Adrenal gland (tissue), 12 donors: ENCODE data around the gene TOM1. TPM values are rescaled to one million over a fixed set of nuclear protein-coding genes. Genes with fewer than 3 reads are reported as not detected.

Source experiments
- DNase-seq, 7 donors: peaks; one replicate each; pipeline ENCODE4 v3.0.0-alpha.2; 2019 to 2020
- H3K27ac ChIP-seq, 5 donors: fragments of 200-600 bp; sonication (generic) in 4 of 5; 1 replicate in 3 of 5; 2 replicates in 2 of 5; pipeline versions ENCODE4 v1.5.1 to v1.8.0; 2016 to 2020; ENCODE audit warnings: mild to moderate bottlenecking in 1 of 5
- H3K27me3 ChIP-seq: fragments of 200-600 bp; 2 replicates; pipeline ENCODE4 v1.8.0; 2021
- H3K36me3 ChIP-seq, 2 donors: fragments of 200-600 bp; replicated peaks in 1 of 2; 1 replicate in 1 of 2; 2 replicates in 1 of 2; pipeline versions ENCODE4 v1.5.1 to v1.8.0; 2018 to 2022
- H3K4me1 ChIP-seq, 2 donors: fragments of 200-600 bp; replicated peaks in 1 of 2; 1 replicate in 1 of 2; 2 replicates in 1 of 2; pipeline versions ENCODE4 v1.5.1 to v1.8.0; 2018 to 2021
- H3K4me3 ChIP-seq, 4 donors: fragments of 200-600 bp; sonication (generic) in 3 of 4; one replicate each; pipeline ENCODE4 v1.5.1; 2016 to 2018
- H3K9me3 ChIP-seq, 3 donors: fragments of 200-600 bp; sonication (generic) in 1 of 3; replicated peaks in 1 of 3; 1 replicate in 2 of 3; 2 replicates in 1 of 3; pipeline versions ENCODE4 v1.5.1 to v1.8.0; 2016 to 2021
- CTCF ChIP-seq, 6 experiments: fragments of 450-650 bp in 4 of 6; fragments of 200-600 bp in 2 of 6; sonication (generic) in 1 of 6; IDR thresholded peaks; 1 replicate in 5 of 6; 2 replicates in 1 of 6; pipeline versions ENCODE4 v1.5.1 to v1.8.0; 2016 to 2021; ENCODE audit warnings: antibody characterized with exemption in 6 of 6, mild to moderate bottlenecking in 2 of 6, moderate library complexity in 1 of 6
- POLR2A ChIP-seq, 2 donors: fragments of 450-650 bp; IDR thresholded peaks; one replicate each; pipeline ENCODE4 v1.6.1; 2017; ENCODE audit warnings: antibody characterized with exemption in 2 of 2, mild to moderate bottlenecking in 2 of 2, moderate library complexity in 1 of 2
- WGBS, 4 donors: extraction: QIAGEN DNeasy Blood & Tissue Kit in 2 of 4; methylation state at CpG; one replicate each; pipeline versions ENCODE4 v1.1.5 to v1.1.7; 2013 to 2017; 5-methylcytosine and 5-hydroxymethylcytosine counted together
- intact Hi-C, 2 donors: fragments of 100-400 bp; cut with DNase I; formaldehyde crosslinking; loops; one replicate each; pipeline versions ENCODE4 v1.14.1 to v1.15.0; 2022 to 2023
- polyA plus RNA-seq, 3 donors: library from polyadenylated mRNA; stranded (reverse); fragments of 200-250 nt in 2 of 3; fragments of 350-450 nt in 1 of 3; fragmentation: Illumina TruSeq in 1 of 3; extraction: RNeasy Lipid Tissue Mini Kit (QIAGEN cat#74804) in 1 of 3; gene quantifications; one replicate each; pipeline ENCODE4 v1.2.3, GENCODE V29; 2013 to 2014
- total RNA-seq, 9 donors: library from RNA; depleted of rRNA in 4 of 9; stranded (reverse); fragments of >200 nt in 4 of 9; fragments of 120-200 nt in 1 of 9; fragmentation: NEBNext Ultra II Directional in 1 of 9; extraction: Animal tissue kit (Norgen Biotek cat#: 25700) in 1 of 9; gene quantifications; one replicate each; pipeline versions ENCODE4 v1.1.0 to v1.2.4, GENCODE V29; 2013 to 2023
- donor health status: healthy with polysubstance abuse.
- donor health status: Bipolar disorder and iron deficiency.
- donor health status: DM: yes; HTN: yes; CAD: no.
- donor health status: DM: no; HTN: no; CAD: no.
- donor health status: DM: no; HTN: no; CAD: no.
- donor health status: DM: yes; HTN: yes; CAD: no.

The TOM1 gene
- total and polyA plus RNA-seq, 12 donors = 57.5 to 188 (median 106) TPM

GRCh38 chr22:35380537-35381423 is 81.1 kb downstream of the TOM1 start, which contains the start of gene HMOX1:
Gene HMOX1, plus strand, starts transcription at chr22:35381096. Its CDS starts 78 bp downstream, at chr22:35381174.
- DNase-seq = peak; percentile 89 to 97 (median 95)
- TF ChIP-seq CTCF (IDR thresholded peaks at IDR 0.05) (no peak), POLR2A (IDR thresholded peaks at IDR 0.05) (peak; percentile 87 to 89)
- 3 to 8% (median 5%) methylated on average over 4 to 47 of the region's 47 CpGs for WGBS, 4 donors
- Histone ChIP-seq H3K27me3 (no peaks in the 10 kb centered on the region), H3K36me3 (peaks cover 0 to 20% of the 10 kb centered on the region in 2 donors), H3K4me3 (peak within 1 kb of the TSS in 3 of 4 donors; percentile 58 to 68 (median 60)), H3K27ac (peak within 1 kb of the TSS in 4 of 5 donors; percentile 6 to 85 (median 66)), H3K4me1 (peaks cover 32 to 40% of the 10 kb centered on the region in 2 donors), H3K9me3 (no peaks in the 10 kb centered on the region)
- intact Hi-C loops = no loop called here

GRCh38 chr22:35381424-35382009 is 81.8 kb downstream of the TOM1 start:
- Histone ChIP-seq H3K36me3 (peaks cover 0 to 27% of the 10 kb centered on the region in 2 donors), H3K4me1 (peaks cover 30 to 36% of the 10 kb centered on the region in 2 donors), H3K4me3 (peak overlapping the region in 3 of 4 donors; percentile 58 to 68 (median 60)), H3K27ac (peak overlapping the region in 3 of 5 donors; percentile 49 to 85 (median 83)), H3K27me3 (no peaks in the 10 kb centered on the region), H3K9me3 (no peaks in the 10 kb centered on the region)
- peak in 2 of 7 donors; percentile 27 to 41 for DNase-seq
- 48 to 55% (median 51%) methylated on average over 3 to 5 of the region's 5 CpGs for WGBS, 4 donors
- intact Hi-C loops = no loop called here
- TF ChIP-seq CTCF (IDR thresholded peaks at IDR 0.05) (no peak), POLR2A (IDR thresholded peaks at IDR 0.05) (no peak)

GRCh38 chr22:35383679-35384071 is 84.0 kb downstream of the TOM1 start:
- 78 to 85% (median 80%) methylated on average over 3 of the region's 3 CpGs for WGBS, 4 donors
- TF ChIP-seq CTCF (IDR thresholded peaks at IDR 0.05) = no peak
- no peak for TF ChIP-seq POLR2A (IDR thresholded peaks at IDR 0.05)
- H3K9me3 ChIP-seq = no peaks in the 10 kb centered on the region
- DNase-seq = no peak
- peak overlapping the region in 1 of 4 donors; percentile 60 for H3K4me3 ChIP-seq
- intact Hi-C loops = no loop called here
- no peaks in the 10 kb centered on the region for H3K27me3 ChIP-seq
- H3K27ac ChIP-seq = no peak overlapping the region
- peaks cover 20 to 24% of the 10 kb centered on the region in 2 donors for H3K4me1 ChIP-seq
- peaks cover 0 to 46% of the 10 kb centered on the region in 2 donors for H3K36me3 ChIP-seq

- TF ChIP-seq CTCF (IDR thresholded peaks at IDR 0.05) = no peak
- no peak for TF ChIP-seq POLR2A (IDR thresholded peaks at IDR 0.05)
- no peaks in the 10 kb centered on the region for H3K9me3 ChIP-seq
- no peak for DNase-seq
- no peak overlapping the region for H3K27ac ChIP-seq
- H3K4me1 ChIP-seq = peaks cover 15 to 24% of the 10 kb centered on the region in 2 donors
- no peaks in the 10 kb centered on the region for H3K27me3 ChIP-seq
- 80 to 92% (median 89%) methylated on average over 1 to 4 of the region's 4 CpGs for WGBS, 4 donors
- H3K4me3 ChIP-seq = no peak overlapping the region
- intact Hi-C loops = no loop called here
- peaks cover 0 to 46% of the 10 kb centered on the region in 2 donors for H3K36me3 ChIP-seq
Observed at GRCh38 chr22:35384527-35384926, 84.8 kb downstream of the TOM1 start.
